GM13976 (cell line): ENCODE data around the gene SLC25A38.
A peak's percentile ranks its signal among the peaks of the same experiment; 100 is the strongest.

Experiments used
- DNase-seq: peaks from one replicate; pipeline ENCODE4 v3.0.0; 2012; ENCODE audit warnings: low spot score
- CTCF ChIP-seq: IDR thresholded peaks from 2 replicates; pipeline ENCODE4 v1.5.1; 2012; ENCODE audit warnings: borderline replicate concordance, mild to moderate bottlenecking; ENCODE audit not compliant: insufficient read depth; ENCODE audit errors: extremely low read depth, missing control alignments, control extremely low read depth
- in situ Hi-C: fragments of 300-500 bp; cut with MboI; formaldehyde crosslinking; loops from one replicate; pipeline ENCODE4 v1.12.0; 2022; ENCODE audit warnings: low sequenced_read_pairs, mixed read lengths, inconsistent platforms; ENCODE audit not compliant: unreplicated experiment

Gene SLC25A38

DNA sequence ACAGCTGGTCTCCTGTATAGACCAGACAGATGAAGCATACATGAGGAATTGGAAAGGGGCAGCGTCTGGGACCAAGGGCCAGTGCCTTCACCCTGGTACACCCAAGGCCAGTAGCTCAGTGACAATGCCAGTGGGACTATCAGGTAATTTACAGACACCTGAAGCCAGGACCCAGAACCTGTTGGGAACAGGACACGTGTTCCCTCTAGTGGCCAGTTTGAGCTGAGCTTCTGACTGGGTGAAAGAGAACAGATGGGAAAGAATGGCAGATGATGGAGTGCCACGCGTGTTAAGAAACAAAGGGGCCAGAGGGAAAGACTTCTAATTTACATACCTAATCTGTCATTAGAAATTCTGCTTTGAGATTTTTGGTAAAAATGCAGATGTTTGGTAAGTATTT lies 5.1 kb upstream of the SLC25A38 start:
- in situ Hi-C loops = loop anchor here (5.0 kb wide), 1 partner anchor 86 kb away; no protein-coding TSS in a partner anchor
- DNase-seq = peak; percentile 70

GRCh38 chr3:39378957-39379777 lies 4.0 kb upstream of the SLC25A38 start:
- no peak for TF ChIP-seq CTCF
- in situ Hi-C loops = loop anchor here (5.0 kb wide), 1 partner anchor 87 kb away; no protein-coding TSS in a partner anchor
- no peak for DNase-seq

More for the DNA sequence above, 5.1 kb upstream of the SLC25A38 start:
- TF ChIP-seq CTCF = peak; percentile 80

GRCh38 chr3:39379778-39380155 lies 3.4 kb upstream of the SLC25A38 start:
- in situ Hi-C loops = loop anchor here (5.0 to 10.0 kb wide), 2 partner anchors 87 to 175 kb away; no protein-coding TSS in a partner anchor
- TF ChIP-seq CTCF = no peak
- DNase-seq = peak; percentile 1

- TF ChIP-seq CTCF = no peak
- no peak for DNase-seq
- in situ Hi-C loops = loop anchor here (10.0 kb wide), 1 partner anchor 177 kb away; no protein-coding TSS in a partner anchor
Measured at GRCh38 chr3:39381432-39381831, 1.7 kb upstream of the SLC25A38 start.

DNA sequence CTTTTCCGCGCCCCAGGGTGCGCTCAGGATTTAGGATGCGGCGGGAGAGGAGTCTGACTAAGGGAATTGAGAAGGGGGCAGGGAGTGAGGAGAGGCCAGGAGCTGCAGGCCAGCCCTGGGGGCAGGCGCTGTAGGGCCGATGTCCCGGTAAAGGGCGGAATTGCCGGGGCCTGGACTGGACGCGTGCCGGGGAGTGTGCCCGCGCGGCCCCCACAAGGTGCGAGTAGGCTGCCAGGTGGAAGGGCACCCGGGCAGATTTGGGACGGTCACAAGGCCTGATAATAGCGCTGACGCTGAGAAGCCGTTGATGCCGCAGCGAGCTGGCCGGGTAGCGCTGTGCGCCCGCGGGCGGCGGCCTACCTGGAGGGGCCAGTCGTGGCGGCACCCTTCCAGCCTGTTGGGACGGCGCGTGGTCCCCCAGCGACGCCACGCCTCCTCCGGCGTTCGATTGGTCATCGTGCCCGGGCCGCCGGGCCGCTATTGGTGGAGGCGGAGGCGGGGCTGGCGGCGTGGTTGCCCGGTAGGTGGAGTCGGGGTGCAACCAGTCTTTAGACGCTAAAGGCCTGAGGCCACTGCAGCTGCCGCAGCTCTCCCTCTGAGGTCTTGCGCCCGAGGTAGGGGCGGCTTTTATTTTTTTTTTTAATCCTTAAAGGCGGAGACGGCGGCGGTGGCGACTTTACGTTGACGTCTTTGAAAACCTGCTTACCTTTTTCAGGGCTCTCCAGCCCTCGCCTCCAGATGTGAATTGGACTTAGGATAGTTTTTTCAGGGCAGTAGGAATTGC lies 903 bp downstream of the SLC25A38 start:
- no peak for TF ChIP-seq CTCF
- in situ Hi-C loops = loop anchor here (10.0 kb wide), 1 partner anchor 179 kb away; no protein-coding TSS in a partner anchor
- peak; percentile 98 for DNase-seq

- no peak for DNase-seq
- in situ Hi-C loops = loop anchor here (10.0 kb wide), 1 partner anchor 180 kb away; no protein-coding TSS in a partner anchor
- TF ChIP-seq CTCF = no peak
Measured at GRCh38 chr3:39384665-39385000, 1.5 kb downstream of the SLC25A38 start.
